Dedifferentiated amniotic fluid mesenchymal stem cell (primary cell): Measurements from ENCODE around the gene TMEM52.

Experiments used
- DNase-seq: peaks from one replicate; pipeline ENCODE4 v3.0.0-alpha.2; 2016; ENCODE audit errors: extremely low spot score

Gene TMEM52

DNA sequence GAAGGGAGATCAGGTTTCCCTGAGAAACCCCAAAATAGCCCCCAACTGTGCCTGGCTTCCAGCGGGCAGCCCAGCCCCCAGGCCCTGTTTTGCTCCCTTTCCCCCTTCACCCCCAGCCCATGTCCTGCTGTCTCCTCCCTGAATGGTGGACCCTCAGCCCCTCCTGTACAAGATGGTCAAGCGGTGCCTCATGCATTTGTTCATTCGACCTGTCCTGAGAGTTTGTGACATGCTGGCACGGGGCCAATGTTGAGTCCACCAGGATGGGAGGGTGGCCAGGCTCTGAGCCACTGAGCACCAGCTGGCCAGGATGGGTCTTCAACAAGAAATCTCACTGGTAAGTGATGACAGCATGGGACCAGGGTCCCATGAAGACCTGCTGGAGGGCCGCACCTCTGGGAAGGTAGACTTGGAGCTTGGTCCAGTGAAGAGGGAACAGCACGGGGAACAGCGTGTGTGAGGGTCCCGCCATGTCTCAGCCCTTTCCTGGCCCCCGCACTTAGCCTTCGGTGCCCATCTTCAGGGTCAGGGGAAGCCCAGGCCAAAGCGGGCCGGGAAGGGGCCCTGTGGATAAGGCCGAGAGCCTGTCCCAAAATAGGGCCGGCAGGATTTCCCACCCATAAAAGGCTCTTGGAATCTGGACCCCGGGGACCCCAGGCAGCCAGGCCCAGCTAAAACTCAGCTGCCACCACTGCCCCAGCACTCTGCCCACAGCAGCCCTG, 3.9 kb downstream of the TMEM52 start, which contains the start of gene CALML6:
TSS of gene CALML6 (plus strand) at position 290 of the 722 bp plus-strand sequence. CDS start at position 311, 21 bp downstream.
- no peak for DNase-seq

DNA sequence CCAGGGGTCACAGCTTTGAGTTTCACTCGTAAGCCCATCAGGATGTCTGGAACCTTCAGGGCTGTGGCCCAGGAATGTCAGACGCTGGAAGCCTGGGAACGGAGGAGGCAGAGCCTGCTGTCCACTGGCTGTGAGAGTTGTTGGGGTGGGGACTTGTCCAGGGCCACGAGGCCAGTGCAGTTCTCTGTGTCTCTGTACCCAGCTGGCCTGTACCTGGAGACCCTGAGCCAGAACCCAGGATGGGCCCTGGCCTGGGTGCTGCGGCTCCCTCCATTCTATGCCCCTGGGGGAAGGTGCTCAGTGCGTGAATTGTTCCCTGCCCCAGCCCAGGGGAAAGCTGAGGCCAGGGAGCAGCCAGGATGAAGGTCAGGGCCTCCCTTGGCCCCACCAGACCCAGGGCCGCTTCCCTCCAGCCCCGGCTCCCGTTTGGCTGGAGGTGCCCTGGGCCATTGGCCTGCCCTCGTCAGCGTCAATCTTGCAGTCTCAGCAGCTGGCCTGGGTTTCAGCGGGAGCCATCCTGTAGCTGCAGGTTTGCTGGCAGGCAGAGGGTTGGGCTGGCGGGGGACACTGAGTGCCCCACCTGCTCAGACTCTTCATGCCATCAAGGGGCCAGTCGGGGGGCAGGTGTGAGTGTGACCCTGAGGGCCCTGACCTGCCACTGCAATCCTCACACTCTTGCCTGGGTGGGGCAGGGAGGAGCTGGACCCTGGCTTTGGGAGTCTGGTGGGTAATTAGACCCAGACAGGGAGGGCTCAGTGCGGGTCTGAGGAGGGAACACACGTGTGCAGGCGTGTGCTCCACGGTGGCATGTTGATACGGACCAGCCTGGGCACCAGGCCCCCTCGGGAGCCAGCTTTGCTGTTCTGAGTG, 4.7 kb downstream of the TMEM52 start:
- DNase-seq = no peak

DNA sequence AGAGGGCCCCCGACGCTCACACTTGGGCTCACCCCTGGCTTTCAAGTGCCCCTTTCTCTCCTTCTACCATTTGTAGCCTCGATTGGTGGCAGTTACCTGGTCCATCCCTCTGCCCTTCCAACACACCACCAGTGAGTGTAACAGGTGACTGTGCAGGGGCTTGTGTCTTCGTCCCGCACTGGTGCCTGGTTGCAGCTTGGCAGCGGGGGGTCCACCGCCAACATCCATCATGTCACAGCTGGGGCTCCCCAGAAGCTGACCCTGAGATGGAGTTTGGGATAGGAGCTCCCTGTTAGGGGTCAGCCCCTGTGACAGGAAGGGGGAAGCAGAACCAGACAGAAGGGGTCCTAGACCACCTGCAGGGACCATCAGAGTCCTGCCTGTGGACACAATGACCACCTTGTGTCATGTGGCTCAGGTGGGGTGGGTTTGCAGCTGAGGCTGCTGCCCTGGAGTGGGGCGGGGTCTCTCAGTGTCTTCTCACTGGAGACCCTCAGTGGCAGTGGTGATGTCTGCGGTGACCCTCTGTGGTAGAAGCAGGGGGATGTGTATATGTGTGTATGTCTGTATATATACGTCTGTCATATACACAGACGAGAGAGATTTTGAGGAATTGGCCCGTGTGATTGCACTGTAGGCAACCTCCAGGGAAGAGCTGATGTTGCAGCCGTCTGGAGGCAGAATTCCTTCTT, 7.6 kb downstream of the TMEM52 start:
- DNase-seq = no peak

DNA sequence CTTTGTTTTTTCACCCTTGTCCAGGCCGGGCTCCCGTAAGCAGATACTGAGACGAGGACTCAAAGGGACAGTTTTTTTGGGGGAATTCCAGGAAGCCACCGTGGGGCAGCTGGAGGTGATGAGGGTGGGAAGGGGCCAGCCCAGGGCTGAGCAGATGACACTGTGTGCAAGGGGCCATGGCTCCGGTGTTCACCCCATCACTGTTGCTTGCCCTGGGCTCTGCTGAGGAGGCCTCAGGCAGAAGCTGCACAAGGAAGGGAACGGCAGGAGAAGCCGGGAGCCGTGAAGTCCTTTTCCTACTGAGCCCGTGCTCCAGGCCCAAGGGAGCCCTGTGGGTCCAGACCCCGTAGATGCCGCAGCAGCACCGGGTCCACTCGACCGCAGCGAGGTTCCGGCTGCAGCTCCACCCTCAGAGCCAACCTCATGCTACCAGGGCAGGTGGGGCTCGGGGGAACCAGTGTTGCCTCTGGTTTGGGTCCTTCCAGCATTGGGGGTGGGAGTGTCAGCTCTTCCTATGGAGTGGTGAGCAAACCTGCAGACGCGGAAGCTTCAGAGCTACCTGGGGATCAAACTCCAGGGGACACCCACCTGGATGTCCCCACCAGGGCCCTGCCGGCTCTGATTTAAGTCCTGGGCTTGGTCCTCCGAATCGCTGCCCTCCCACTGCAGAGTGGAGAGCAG, 8.3 kb downstream of the TMEM52 start:
- no peak for DNase-seq

DNA sequence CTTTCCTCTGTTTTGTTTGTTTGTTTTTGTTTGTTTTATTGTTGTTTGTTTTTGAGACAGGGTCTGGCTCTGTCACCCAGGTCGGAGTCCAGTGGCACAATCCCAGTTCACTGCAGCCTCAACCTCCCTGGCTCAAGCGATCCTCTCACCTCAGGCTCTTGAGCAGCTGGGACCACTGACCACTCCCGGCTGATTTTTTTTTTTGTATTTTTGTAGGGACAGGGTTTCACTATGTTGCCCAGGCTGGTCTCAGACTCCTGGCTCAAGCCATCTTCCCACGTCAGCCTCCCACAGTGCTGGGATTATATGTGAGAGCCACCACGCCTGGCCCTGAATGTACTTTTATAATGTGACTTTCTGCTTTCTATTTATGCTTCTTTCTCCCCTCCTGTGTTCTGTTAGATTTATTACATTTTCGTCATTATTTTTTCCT, 9.0 kb downstream of the TMEM52 start:
- no peak for DNase-seq

DNA sequence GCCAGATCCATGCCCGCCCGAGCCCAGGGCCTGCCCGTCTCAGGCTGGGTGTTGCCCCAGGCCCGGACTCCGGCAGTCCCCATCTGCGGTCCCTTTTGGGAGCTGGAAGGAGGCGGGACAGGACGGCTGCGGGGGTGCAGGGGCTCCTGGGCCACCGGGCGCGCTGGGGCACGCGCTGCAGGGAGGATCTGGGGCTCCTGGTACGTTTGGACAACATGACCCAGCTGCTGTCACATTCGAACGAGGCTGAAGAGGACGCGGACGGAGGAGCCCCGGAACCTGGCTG, 10.6 kb downstream of the TMEM52 start:
- DNase-seq = no peak

DNA sequence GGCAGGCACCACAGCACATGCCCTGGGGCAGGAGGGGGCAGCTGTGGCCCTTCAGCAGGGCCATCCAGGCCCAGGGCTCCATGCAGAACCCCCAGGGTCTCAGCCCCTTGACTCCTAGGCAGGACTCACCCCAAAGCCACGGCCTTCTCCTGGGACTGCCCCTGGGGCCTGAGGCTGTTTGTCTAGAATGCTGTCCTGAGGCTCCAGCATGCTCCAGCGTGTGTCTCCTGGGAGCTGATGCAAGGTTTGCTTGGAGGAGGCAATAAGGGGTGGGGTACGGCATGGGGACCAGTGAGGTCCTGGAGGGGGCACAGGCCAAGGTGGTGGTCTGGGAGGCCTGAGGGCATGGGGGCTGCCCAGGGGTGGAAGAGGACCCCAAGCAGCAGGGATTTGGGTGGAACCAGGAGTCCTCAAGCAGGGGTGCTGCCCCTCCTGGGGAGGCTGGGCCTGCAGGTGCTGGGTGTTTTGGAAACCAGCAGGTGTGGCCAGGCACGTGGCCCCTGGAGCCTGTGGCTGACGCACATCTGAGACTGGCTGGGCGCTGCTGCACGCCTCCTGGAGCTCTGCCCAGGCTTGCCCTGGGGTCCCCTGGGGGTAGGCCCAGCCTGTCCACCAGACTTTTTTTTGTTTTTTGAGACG, 11.9 kb downstream of the TMEM52 start:
- DNase-seq = peak; percentile 53

DNA sequence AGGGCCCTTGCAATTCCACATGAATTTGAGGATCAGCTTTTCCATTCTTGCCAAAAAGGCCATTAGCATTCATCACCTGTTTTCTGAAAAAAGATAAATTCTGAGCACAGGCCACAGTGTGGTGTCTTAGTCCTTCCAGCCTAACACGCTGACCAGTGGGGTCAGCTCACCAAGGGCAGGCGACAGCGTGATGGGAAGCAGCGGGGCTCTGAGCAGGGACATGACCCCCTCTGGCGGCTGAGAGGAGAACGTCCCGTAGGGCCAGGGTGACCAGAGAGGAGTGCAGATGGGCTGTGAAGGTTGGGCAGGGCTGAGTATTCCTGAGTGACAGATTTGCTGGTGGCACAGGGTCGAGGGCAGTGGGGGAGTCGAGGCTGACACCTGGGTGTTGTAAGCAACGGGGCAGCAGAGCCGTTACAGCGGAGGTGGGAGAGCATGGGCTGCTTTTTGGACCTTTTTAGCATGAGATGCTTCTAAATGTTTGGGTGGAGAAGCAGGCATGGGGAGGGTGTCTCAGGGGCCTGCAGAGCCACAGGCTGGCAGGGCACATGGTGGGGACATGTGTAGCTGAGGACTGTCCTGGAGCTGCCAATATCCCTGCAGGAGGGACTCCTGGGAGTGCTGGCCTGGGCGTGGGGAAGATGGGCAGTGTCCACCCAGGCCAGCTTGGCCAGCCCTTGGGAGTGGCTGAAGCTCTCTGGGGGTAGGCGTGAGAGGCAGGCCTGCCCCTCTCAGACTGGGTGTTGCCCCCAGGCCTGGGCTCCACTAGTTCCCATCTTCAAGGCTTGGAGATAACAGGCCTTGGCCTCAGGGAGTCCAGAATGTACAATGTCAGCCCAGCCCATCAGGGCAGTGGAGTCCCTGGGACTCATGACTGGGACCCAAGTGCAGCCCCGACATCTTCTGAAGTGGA, 12.6 kb downstream of the TMEM52 start:
- peak; percentile 81 for DNase-seq

DNA sequence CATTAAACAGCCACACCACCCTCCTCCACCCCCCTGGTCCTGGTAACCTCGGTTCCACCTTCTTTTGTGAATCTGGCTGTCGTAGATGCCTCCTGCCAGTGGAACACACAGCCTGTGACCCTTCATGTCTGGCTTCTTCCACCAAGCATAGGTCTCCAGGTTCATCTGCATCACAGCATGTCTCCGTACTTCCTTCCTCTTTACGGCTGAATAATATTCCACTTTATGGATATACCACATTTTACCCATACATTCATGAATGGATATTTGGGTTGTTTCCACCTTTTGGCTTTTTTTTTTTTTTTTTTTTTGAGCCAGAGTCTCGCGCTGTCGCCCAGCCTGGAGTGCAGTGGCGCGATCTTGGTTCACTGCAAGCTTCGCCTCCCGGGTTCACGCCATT, 15.9 kb downstream of the TMEM52 start:
- DNase-seq = no peak

DNA sequence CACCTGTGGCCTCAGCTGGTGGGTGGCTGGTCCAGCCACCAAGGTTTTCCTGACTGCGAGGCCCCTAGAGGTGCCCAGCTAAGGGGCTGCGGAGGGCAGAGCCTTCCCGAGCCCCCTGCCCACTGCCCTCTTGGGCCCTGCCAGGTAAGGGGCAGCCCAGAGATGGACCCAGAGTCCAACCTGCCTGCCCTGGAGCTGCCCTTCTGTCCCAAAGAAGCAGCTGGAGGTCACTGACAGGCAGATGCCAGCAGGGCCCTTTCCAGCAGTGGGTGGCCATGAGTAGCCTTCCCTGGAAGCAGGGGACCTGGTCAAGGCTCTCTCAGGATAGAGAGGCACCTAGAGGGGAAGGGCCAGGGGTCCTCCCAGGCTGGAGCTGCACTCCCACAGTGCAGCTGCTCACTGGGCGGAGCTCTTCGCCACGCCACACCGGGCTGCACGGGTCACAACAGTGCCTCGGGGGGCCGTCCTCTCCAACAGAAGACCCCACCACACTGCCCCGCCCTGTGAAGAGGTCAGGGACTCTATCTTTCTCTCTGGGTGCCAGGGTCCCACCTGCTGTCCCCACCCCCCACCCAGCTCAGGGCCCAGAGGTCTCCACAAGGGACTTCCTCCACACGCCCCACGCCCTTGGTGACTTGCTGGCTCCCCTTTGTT, 17.3 kb downstream of the TMEM52 start:
- no peak for DNase-seq

DNA sequence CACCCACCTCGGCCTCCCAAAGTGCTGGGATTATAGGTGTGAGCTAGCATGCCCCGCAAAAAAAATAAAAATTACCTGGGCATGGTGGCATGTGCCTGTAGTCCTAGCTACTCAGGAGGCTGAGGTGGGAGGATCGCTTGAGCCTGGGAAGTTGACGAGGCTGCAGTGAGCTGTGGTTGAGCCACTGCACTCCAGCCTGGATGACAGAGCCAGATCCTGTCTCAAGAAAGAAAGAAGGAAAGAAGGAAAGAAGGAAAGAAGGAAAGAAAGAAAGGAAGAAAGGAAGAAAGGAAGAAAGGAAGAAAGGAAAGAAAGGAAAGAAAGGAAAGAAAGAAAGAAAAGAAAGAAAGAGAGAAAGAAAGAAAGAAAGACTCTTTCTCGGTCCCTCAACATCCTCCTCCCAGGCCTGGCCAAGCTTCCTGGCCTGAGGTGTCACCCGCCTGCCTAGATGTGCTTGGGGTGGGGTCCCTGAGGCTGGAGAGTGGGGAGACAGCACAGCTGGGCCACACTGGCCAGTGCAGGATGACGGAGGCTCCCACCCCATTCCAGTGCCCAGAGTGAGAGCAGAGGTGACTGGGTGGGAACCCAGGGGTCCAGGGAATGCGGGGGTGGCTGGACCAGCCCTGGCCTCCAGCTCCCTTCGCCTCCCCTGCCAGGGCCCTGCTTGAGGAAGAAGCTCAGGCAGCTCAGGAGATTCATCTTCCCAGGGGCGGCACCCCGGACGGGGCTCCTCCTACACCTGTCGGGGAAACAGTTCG, 18.0 kb downstream of the TMEM52 start:
- DNase-seq = no peak

DNA sequence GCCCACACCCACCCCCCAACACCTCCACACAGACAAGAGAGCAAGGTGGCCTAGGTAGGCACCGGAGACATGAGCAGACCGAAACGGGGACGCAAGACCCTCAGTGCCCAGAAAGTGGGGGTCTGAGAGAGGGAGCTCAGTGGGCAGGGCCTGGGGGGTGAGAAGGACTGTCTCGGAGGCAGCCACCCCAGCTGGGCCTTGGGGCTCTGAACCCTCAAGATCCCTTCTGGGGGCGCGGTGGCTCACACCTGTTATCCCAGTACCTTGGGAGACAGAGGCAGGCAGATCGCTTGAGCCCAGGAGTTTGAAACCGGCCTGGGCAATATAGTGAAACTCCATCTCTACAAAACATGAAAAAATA, 19.1 kb downstream of the TMEM52 start:
- no peak for DNase-seq

DNA sequence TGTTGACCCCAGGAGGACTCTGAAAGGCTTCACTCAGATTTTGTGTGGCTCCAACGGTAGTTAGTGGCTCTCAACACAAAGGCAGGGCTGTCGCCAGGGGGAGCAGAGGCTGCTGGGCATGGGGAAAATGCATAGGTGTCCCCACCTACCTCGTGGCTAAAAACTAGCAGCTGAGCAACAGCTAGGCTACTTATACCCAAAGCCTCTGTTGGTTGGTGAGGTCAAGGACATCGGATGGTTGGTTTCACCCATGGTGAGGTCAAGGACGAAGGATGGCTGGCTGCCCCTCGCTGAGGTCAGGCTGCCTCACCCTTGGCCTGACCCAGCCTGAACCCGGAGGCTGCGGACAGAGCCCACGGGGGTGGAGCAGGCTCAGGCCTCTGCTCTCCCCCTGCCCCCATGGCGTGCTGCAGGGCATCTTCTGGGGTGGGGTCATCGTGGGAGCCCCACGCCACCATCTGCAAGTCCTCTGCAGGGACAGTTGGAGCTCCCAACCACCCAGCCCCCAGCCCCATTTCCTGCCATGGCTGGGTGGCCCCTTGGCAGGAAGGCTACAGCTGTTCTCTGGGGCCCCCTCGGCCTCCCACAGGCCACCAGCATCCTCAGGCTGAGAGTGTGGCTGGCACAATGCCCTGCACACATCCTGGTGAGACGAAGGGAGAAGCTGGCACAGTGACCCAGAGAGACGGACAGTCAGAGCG, 19.7 kb downstream of the TMEM52 start:
- DNase-seq = no peak

DNA sequence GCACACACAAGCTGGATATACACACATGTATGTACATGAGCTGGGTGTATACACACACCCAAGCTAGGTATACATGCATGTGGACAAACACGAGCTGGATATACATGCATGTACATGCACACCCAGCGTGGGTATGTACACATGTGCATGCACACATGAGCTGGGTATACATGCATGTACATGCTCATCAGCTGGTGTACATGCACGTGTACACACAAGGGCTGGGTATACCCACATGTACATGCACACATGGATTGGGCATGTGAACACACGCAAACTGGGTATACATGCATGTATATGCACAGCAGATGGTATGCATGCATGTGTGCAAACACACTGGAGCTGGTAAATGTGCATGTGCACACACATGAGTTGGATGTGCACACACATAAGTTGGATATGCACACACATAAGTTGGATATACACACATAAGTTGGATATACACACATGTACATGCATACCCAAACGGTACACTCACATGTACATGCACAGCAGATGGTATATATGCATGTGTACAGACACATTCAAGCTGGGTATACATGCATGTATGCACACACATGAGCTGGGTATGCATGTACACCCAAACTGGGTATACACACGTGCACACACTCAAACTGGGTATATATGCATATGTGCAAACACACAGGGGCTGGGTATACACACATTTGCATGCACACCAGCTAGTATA, 20.7 kb downstream of the TMEM52 start:
- no peak for DNase-seq

DNA sequence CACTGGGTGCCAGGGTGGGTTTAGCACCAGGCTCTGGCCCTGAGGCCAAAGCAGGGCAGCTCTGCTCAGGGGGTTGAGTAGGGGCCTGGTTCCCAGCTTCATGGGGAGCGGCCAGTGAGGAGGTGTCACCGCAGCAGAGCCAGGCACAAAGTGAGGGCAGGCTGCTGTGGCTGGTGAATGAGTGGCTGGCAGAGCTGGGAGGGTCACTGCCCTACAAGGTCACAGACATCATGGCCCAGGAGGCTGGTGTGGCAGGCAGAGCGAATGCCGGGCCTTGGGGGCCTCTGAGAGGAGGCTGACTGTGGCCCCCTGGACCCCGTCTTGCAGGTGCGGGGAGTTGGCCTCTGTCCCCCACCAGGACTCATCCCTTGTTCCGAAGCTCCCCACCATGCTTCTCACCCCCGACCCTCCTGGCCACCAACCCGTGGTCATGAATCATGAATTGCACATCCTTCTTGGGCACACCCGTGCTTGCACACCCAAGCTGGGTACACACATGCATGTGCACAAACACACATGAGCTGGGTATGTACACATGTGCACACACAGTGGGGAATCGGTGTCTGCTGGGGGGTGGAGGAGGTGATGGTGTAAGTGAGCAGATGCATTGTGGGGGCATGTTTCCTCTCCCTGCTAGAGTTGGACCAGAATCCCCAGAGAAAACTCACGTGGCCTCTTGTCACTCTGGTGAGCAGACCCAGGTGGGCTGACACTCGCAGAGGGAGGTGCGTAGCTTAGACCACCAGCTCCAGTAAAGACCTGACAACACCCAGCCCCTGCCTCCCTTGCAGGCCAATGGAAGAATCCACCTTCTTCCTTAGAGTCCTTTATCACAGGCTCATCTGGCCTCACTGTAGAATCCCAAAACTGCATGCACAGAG, 23.4 kb downstream of the TMEM52 start:
- DNase-seq = no peak

DNA sequence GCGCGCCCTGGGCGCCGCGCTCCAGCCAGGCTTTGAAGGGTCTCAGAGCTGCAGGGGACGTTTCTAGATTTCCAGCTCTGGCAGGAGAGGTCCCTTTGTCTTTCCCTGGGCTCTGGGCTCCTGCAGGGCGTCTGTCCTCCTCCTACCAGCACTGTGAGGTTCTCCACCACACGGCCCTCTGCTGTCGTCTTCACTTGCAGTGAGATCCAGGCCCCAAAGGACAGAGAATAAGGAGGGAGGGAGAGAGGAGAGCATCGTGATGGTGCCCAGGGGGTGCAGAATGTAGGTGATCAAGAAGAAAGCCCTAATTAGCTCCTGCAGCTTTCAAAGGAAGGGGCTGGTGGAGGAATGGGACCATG, 24.0 kb downstream of the TMEM52 start:
- DNase-seq = no peak
